DND-41 (cell line): ENCODE measurements around the gene GTF2H1.
A peak's percentile ranks its signal among the peaks of the same experiment; 100 is the strongest.

Source experiments
- ATAC-seq: fragments of 200-7000 bp; cut with Tn5 transposase; 3 replicates; pipeline ENCODE4 v1.9.1; 2021; ENCODE audit warnings: low read depth; ENCODE audit not compliant: insufficient read depth
- DNase-seq: peaks from one replicate; pipeline ENCODE4 v3.0.0-alpha.2; 2020
- H2AFZ ChIP-seq: 2 replicates; pipeline ENCODE4 v1.6.0; 2012; ENCODE audit warnings: low read depth, low read length
- H3K27ac ChIP-seq: 2 replicates; pipeline ENCODE4 v1.5.1; 2012; ENCODE audit warnings: low read length, inconsistent platforms
- H3K27me3 ChIP-seq: fragments of 200-600 bp; sonication (generic); 2 replicates; pipeline ENCODE4 v1.6.0; 2012; ENCODE audit warnings: low read length, mild to moderate bottlenecking, inconsistent platforms; ENCODE audit not compliant: insufficient read depth, poor library complexity
- H3K36me3 ChIP-seq: 2 replicates; pipeline ENCODE4 v1.5.1; 2012; ENCODE audit warnings: low read length, inconsistent platforms; ENCODE audit not compliant: insufficient read depth
- H3K4me1 ChIP-seq: 2 replicates; pipeline ENCODE4 v1.5.1; 2012; ENCODE audit warnings: mild to moderate bottlenecking, low read length; ENCODE audit not compliant: insufficient read depth
- H3K4me2 ChIP-seq: 2 replicates; pipeline ENCODE4 v1.6.0; 2012; ENCODE audit warnings: mild to moderate bottlenecking, moderate library complexity, low read length, inconsistent platforms; ENCODE audit not compliant: insufficient read depth
- H3K4me3 ChIP-seq, 2 experiments: fragments of 200-600 bp in 1 of 2; shearing (Covaris generic) in 1 of 2; 2 replicates each; pipeline ENCODE4 v1.5.1; 2012 to 2016; ENCODE audit warnings: inconsistent platforms in 2 of 2, low read length in 2 of 2, mild to moderate bottlenecking in 2 of 2, low read depth in 1 of 2, moderate library complexity in 1 of 2
- H3K79me2 ChIP-seq: 2 replicates; pipeline ENCODE4 v1.6.0; 2012; ENCODE audit warnings: low read length, inconsistent platforms; ENCODE audit not compliant: insufficient read depth
- H3K9ac ChIP-seq: 2 replicates; pipeline ENCODE4 v1.6.0; 2012; ENCODE audit warnings: low read depth, mild to moderate bottlenecking, inconsistent platforms, low read length, moderate library complexity
- H3K9me3 ChIP-seq: 2 replicates; pipeline ENCODE4 v1.5.1; 2012; ENCODE audit warnings: low read length, moderate library complexity, mild to moderate bottlenecking, inconsistent platforms; ENCODE audit not compliant: insufficient read depth, severe bottlenecking
- H4K20me1 ChIP-seq: 2 replicates; pipeline ENCODE4 v1.6.0; 2012; ENCODE audit warnings: low read length; ENCODE audit not compliant: insufficient read depth
- CTCF ChIP-seq: IDR thresholded peaks from 2 replicates; pipeline ENCODE4 v1.5.1; 2012; ENCODE audit warnings: borderline replicate concordance, low read length, moderate library complexity, mild to moderate bottlenecking; ENCODE audit not compliant: poor library complexity, severe bottlenecking; ENCODE audit errors: extremely low read depth
- EZH2 ChIP-seq: IDR thresholded peaks from 3 replicates; pipeline ENCODE4 v1.6.1; 2012; ENCODE audit warnings: borderline replicate concordance, low read depth, mild to moderate bottlenecking, moderate library complexity, low read length, inconsistent platforms; ENCODE audit not compliant: severe bottlenecking

Gene GTF2H1

GRCh38 chr11:18408558-18409291 lies 86.4 kb downstream of the GTF2H1 start:
- H3K4me2 ChIP-seq: no peak overlapping the region
- H3K36me3 ChIP-seq: peaks cover 52% of the 10 kb centered on the region
- no peak overlapping the region for H3K4me3 ChIP-seq
- H3K79me2 ChIP-seq: peaks cover 2% of the 10 kb centered on the region; the same call in 1 of the 2 replicates
- no peak overlapping the region for H3K27ac ChIP-seq
- DNase-seq (no peak), ATAC-seq (peak; percentile 46)
- TF ChIP-seq CTCF (no peak), EZH2 (no peak)
- H3K4me1 ChIP-seq: no peaks in the 10 kb centered on the region
- H3K27me3 ChIP-seq: no peaks in the 10 kb centered on the region
- H3K9me3 ChIP-seq: no peaks in the 10 kb centered on the region
- H3K9ac ChIP-seq: no peak overlapping the region
- peaks cover 17% of the 10 kb centered on the region for H4K20me1 ChIP-seq
- no peak overlapping the region for H2AFZ ChIP-seq

- H4K20me1 ChIP-seq: no peaks in the 10 kb centered on the region
- TF ChIP-seq CTCF (no peak), EZH2 (no peak)
- no peak overlapping the region for H3K9ac ChIP-seq
- H3K9me3 ChIP-seq: no peaks in the 10 kb centered on the region
- no peak for DNase-seq
- no peak overlapping the region for H3K27ac ChIP-seq
- H3K4me2 ChIP-seq: no peak overlapping the region
- no peak for ATAC-seq
- no peaks in the 10 kb centered on the region for H3K79me2 ChIP-seq
- H3K27me3 ChIP-seq: no peaks in the 10 kb centered on the region
- H3K4me3 ChIP-seq: no peak overlapping the region
- H3K4me1 ChIP-seq: no peaks in the 10 kb centered on the region
- H2AFZ ChIP-seq: no peak overlapping the region
- H3K36me3 ChIP-seq: no peaks in the 10 kb centered on the region
These were observed 94.1 kb downstream of the GTF2H1 start for GRCh38 chr11:18416459-18416858.
